ENCODE results near the gene CHST2.

CHST2 gene

GRCh38 chr3:143172062-143172794, 52.7 kb downstream of the CHST2 start:
- TF ChIP-seq CTCF (IDR thresholded peaks at IDR 0.05): no peak
- H3K36me3 ChIP-seq: no peaks in the 10 kb centered on the region
- intact Hi-C loops (cut with DNase I; ENCODE audit: low total_unique reads): no loop called here
- H3K4me3 ChIP-seq: no peak overlapping the region
- DNase-seq: no peak
- H3K27ac ChIP-seq: no peak overlapping the region
- H3K4me1 ChIP-seq: no peaks in the 10 kb centered on the region
- no peaks in the 10 kb centered on the region for H3K27me3 ChIP-seq
- H3K9me3 ChIP-seq: no peaks in the 10 kb centered on the region

- H3K36me3 ChIP-seq: no peaks in the 10 kb centered on the region
- intact Hi-C loops (cut with DNase I; ENCODE audit: low total_unique reads): no loop called here
- DNase-seq: no peak
- H3K9me3 ChIP-seq: no peaks in the 10 kb centered on the region
- H3K27me3 ChIP-seq: no peaks in the 10 kb centered on the region
- TF ChIP-seq CTCF (IDR thresholded peaks at IDR 0.05): no peak
- H3K4me1 ChIP-seq: no peaks in the 10 kb centered on the region
- no peak overlapping the region for H3K4me3 ChIP-seq
- H3K27ac ChIP-seq: no peak overlapping the region
Measured at GRCh38 chr3:143172795-143173145, 53.2 kb downstream of the CHST2 start.

GRCh38 chr3:143173242-143173641, 53.7 kb downstream of the CHST2 start:
- Histone ChIP-seq H3K36me3 (no peaks in the 10 kb centered on the region), H3K9me3 (no peaks in the 10 kb centered on the region), H3K4me1 (no peaks in the 10 kb centered on the region), H3K27ac (no peak overlapping the region), H3K27me3 (no peaks in the 10 kb centered on the region), H3K4me3 (no peak overlapping the region)
- TF ChIP-seq CTCF (IDR thresholded peaks at IDR 0.05): no peak
- DNase-seq: no peak
- intact Hi-C loops (cut with DNase I; ENCODE audit: low total_unique reads): no loop called here
